CD4-positive, alpha-beta T cell treated with Interferon alpha-2 for 1 hour (primary cell): ENCODE measurements around the gene ABCA8.

Source experiments
- DNase-seq, 2 donors: peaks; one replicate each; pipeline ENCODE4 v3.0.0-alpha.2; 2020 to 2022

Gene ABCA8

DNA sequence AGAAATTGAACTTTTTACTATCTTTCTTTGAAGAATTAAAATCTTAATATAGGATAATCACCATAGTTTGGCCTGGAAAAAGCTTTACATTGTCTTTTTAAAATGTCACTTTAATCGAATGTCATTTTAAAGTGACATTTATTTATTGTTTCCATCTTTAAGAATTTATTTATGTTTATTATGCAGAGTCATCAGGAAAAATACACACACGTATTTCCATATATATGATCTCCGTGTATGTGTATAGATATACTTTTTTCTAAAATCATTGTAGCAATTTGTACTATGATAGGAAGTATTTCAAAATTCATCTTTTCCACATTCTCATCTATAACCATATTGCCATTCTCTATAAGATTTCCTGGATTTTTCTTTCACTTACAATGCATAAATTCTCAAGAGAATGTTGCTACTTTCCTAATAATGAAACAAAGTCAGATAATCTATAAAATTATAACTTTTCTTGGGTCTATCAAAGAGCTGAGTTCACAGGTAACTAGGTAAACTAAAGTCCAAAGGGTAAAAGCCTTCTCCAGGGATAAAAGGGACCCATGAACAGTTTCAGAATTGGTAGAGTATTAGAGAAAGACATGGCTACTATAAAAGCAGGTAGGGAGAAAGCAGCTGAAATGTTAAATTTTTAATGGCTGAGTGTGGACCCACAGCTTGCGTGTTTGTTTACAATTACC, 11.9 kb downstream of the ABCA8 start:
- no peak for DNase-seq

DNA sequence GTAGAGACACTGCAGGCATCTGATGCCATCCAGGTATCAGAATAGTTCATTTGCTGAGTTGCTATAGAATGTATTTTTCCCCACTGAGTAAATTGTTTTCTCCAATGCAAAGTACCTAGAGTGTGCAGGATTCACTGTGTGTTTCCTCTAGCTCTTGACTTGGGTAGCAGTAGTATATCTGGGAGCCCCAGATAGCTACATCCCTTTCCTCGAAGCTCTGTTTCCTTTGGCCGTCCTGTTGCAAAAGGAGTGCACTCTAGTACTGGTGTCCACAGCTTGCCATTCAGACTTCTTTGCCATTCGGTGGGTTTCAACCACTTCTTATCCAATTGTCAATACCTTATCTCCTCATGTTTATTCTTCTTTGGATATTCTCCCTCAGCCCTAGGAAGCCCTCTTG, 12.8 kb downstream of the ABCA8 start:
- DNase-seq: no peak

DNA sequence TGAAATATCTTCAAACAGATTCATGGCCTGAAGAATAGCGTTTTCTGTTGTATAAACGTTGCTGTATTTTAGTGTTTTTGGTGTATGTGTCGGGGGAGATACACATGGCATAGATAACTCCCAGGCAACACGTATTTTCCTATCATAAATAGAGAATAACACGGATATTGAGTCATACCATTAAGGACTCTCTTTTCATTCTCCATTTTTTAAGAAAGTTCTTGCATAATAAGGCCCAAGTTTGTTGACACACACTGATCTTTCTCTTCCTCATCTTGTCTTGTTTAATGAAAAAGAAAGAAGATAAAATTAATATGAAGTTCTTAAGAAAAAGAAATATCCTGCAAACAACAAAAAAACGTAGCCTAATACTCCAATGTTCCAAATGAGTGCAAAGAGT, 13.4 kb downstream of the ABCA8 start:
- no peak for DNase-seq

DNA sequence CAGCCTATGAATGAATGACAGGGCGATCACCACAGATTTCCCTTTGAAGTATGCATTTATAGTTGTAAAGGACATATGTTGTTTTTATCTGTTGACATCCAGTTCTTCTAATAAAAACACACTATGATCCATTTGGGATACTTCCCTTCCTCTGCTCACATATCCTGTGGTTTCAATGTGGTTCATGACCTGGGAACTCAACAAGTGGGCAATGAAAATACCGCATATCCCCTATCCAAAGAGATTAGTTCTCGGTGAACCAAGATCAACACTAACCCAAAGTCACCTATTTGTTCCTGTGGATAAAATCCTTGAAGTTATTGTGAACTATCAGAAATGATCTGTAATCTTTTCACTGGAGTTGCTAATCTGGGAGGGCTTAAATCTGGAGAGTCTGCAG, 16.0 kb downstream of the ABCA8 start:
- no peak for DNase-seq

DNA sequence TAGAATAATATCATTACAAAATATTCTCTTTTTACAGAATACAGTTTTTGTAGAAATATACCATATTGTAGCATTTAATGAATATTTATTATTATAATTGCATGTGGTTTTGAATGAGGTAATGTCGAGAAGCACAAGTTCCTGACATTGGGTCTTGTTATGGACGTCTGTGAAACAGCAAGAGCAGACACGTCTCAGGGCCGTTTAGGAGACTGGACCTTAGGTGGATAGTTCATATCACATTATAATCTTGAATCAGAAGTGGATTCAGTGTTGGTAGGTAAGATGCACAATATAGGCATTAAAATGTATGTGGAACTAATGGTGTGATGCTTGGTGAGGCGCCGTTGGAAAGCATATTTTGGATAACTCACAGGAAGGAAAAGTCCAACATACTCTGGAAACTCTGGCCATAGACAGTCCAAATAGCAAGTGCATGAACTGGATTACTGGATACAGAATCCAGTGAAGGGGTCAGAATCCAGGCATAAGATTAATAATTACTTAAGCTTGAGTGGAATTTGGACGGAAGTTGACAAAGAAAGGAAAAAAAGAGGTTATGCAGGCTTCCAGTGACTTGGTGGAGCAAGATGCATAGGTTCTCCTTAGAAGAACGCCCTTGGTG, 17.2 kb downstream of the ABCA8 start:
- DNase-seq: no peak

DNA sequence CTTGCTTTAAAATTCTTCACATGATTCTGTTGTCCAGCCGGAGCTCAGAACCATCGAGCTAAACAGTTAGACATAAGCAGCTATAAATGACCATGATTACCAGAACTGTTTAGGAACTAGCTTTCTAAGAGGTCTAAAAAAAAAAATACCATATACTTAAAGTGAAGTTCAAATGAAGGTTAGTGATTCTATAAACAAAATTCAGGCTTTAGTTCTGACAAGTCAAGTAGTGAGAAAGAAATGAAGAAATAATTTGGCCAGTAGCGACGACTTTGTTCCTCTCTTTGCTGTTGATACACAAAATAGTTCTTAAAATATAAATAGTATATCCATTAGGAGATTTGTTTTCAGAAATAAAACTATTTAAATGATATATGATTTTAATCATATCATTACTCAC, 27.7 kb downstream of the ABCA8 start:
- DNase-seq: no peak

DNA sequence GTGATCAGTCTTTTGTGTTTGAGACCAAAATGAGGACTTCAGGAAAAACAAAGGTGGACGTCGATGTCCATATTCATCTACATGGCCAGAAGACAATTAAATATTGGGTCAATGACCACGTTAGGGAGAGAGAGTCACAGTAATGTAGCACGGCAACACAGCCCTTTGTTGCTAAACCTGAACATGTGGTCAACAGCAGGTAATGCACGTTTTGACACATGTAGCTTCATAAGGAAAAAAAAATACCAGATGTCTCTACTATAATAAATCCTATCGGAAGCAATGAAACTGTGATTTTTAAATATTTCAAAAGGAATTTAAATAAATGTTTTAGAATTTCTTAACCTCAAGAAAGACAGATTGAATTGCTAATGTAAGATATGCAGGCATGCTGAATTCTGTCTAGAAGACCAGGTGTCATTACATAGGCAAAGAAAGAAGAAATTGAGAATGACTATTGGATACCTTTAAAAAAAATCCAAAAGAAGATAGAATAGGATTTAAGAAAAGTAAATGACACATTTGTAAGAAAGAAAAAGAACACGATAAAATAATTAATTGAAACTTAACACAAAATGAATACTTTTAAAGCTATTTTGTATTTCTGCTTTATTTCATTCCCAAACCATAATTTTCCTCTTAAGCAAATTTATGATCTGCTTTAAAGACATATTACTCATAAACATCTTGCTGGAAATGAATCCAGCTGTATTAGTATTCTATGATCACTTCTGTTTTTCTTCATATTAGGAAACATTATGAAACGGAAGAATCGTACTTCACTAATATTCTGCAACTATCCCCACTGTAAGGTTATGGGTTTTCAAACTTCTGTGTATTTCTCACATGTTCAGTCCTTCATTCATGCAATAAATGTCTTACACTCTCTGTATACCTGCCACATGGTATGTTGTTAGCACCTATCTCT, 30.1 kb downstream of the ABCA8 start:
- no peak for DNase-seq

DNA sequence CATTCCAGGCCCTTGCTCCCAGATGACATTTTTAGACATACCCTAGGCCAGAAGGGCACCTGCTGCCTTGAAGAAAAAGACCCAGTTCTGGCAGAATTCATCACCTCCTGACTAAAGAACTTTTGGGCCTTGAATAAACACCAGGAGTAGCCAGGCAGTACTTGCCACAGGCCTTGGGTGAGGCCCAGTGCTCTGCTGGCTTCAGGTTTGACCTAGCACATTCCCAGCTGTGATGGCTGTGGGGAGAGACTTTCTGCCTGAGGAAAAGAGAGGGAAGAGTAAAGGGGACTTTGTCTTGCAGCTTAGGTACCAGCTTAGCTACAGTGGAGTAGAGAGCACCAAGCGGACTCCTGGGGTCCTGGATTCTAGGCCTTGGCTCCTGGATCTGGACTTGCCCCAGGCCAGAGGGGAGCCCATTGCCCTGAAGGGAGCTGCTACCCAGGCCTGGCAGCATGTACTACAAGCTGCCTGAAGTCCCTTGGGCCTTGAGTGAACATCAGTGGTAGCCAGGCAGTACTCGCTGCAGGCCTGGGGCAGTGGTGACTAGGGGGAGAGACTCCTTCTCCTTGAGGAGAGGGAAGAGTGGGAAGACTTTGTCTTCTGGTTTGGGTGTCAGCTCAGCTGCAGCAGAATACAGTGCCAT, 44.3 kb downstream of the ABCA8 start:
- no peak for DNase-seq

DNA sequence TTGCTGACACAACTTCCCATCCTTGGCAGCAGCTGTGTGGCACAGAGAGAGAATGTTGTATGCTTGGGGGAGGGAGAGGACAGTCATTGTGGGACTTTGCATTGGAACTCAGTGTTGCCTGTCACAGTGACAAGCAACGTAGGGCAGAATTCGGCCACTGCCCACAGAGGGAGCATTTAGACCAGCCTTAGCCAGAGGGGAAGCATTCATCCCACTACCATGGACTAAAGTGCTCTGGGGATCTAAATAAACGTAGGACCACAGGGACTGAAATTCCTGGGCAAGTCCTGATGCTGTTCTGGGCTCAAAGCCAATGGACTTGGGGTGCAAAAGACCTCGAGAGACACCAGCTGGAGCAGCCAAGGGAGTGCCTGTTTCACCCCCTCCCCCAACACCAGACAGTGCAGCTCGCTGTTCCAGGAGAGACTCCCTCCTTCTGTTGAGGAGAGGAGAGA, 44.9 kb downstream of the ABCA8 start:
- DNase-seq: no peak

DNA sequence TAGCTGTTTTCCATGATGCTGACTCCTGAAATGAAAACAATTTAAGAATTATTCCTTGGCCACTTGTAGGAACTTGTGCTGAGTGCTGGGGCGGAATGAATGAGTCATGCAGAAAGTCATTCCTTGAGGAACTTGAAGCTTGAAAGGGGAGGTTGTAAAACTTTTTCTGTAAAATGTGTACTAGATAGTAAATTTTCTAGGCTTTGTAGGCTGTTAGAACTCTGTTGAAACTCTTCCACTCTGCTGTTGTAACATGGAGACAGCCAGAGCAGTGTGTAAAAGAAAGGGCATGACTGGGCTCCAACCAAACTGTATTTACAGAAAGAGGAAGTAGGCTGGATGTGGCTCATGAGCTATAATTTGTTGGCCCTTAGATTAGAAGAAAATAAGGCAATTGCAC, 46.1 kb downstream of the ABCA8 start:
- no peak for DNase-seq

DNA sequence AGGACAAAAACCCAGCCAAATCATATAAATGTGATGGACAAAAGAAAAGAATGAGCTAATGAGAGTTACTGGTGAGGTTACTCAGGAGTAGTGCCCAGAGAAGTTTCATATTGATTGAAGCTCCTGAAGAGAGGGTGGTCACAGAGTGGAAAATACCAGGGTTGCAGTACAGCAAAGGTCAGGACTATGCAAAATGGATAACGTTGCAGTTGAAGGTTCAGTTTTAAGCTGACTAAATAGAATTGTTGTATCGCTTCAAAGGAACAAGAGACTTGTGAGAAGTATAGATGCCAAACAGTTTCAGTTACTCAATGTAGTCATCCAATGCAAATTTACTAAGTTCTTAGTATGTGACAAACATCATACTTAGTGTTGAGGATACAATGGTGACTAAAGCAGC, 47.1 kb downstream of the ABCA8 start:
- DNase-seq: no peak

DNA sequence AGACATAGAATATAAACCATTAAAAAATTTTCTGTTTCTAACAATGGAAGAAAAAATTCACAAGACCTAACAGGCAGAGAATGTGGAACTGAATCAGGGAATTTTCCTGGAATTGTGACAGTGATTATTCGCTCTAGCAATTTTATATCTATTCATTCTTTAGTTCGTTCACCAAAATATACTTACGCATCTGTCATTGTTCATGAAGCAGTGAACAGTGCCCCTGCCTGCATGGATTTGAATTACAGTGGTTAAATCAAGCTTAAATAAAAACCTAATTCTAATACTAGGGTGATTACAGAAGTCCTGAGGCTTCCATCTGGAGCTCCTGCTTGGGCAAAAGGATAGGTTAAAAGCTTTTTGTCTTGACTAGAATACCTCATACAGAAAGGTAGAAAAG, 48.6 kb downstream of the ABCA8 start:
- no peak for DNase-seq

DNA sequence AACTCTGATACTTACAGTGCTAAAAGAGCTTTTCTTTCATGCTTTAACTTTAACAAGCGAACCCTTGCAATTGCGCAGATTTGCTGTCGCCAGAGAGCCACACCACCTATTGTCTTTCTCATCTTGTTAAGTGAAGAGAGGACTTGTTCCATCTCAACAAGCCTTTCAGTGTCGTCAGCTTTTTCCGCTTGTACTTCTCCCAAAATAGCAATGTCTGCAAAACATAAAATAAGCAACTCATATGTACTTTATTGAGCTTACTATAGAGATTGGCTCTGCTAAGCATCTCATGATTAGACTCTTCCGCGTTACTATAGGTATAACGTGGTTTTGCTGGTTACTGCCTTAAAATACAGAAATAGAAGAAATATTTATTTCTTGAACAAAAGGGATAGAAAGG, 51.9 kb downstream of the ABCA8 start:
- DNase-seq: no peak

DNA sequence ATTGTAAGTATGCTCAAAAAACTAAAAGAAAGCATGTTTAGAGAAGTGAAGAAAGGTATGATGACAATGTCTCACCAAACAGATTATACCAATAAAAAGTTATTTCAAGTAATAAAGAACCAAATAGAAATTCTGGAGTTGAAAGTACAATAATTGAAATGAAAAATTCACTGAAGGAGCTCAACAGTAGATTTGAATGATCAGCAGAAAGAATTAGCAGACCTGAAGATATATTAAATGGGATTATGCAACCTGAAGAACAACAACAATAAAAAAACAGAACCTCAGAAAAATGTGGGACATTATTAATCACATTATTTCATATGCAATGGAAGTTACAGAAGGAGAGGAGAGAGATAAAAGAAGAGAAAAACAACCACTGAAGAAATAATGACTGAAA, 57.6 kb downstream of the ABCA8 start:
- DNase-seq: no peak

DNA sequence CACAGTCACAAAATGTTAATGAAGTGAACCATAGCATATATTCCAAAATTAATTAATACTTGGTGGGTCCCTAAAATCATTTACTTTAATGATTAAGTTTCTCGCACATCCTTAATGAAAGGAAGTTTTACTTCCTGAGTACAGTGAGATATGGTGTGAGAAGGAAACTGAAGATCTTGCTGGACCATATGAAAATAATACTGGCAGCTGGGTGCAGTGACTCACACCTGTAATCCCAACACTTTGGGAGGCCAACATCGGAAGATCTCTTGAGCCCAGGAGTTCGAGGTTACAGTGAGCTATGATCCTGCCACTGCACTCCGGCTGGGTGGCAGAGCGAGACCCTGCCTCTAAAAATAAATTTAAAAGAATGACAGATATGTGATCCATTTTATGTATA, 62.5 kb downstream of the ABCA8 start:
- DNase-seq: no peak

DNA sequence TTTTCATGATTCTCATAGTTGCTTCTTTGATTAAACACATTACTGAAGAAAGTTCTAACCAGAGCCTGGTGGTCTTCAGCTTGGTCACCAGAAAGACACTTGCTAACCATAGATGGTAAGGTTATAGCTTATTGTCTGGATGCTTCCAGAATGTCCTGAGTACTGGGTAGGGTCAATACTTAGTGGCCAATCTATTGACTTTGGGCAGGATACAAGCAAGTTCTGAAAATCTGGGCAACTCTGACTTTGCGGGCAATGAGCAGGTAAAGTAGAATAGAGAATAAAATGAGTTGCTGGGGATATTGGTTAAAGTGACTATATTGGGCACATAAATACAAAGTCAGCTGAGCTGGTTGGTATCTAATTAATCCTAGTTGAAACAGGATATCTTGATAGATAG, 63.0 kb downstream of the ABCA8 start:
- no peak for DNase-seq

DNA sequence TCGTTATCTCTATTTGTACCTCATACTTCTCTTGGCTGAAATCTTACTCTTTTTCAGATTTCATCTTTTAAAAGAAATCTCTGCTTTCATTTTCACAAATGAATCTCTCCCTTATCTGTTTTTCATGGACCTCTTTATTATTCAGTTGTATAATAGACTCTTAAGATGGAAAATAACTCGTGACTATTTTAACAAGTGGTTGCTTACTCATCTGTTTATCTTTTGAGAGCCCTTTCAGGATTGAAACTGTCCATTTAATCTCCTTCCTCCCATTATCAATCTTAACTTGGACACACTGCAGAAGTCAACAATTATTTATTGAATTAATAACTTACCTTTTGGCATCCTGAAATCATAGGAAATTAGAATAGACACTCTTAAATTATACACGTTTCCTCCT, 68.8 kb downstream of the ABCA8 start:
- no peak for DNase-seq

DNA sequence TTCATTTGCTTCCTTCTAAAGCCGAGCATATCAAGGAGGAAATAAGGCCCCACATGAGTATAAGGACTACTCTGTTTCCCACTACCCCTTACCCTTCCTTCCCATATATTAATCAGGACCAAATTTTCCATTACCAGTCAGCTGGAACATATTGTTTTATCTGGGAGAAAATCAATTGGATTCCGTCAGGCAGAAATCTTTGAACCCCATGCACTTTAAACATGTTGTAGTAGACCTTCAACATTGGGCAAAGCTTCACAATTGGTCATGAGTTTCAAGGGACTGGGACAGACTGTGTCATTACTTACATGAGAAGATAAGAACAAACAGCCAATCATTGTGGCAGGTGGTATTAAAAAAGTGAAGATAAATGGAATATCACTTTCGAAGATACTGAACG, 70.3 kb downstream of the ABCA8 start:
- no peak for DNase-seq

DNA sequence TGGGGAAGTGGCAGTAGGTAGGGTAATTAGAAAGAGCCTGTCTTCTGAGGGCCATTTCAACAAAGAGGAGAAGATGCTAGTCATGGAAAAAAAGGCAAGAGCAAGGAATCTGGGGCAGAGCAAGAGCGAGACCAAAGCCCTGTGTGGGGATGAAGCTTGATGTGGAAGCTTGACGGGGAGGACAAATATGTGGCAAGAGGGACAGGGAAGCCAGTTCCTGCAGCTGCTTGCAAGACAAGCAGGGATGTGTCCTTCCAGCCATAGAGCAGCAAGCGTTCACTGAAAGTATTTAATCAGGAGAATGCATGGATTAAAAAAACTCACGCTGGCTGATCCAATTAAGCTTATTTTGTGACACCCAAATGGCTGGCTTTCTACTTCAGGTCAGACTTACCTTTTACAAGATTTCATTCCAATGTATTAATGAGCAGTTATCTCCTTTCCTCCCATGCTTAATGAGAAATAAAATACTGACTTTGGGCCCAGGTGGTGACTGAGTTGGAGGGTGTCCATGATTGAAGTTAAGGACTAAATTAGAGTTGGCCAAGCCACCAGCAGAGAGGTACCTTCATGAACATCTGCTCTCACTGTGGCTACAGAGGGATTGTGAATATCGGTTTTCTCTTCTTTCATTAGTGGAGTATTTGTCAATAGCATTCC, 76.8 kb downstream of the ABCA8 start:
- DNase-seq: no peak

DNA sequence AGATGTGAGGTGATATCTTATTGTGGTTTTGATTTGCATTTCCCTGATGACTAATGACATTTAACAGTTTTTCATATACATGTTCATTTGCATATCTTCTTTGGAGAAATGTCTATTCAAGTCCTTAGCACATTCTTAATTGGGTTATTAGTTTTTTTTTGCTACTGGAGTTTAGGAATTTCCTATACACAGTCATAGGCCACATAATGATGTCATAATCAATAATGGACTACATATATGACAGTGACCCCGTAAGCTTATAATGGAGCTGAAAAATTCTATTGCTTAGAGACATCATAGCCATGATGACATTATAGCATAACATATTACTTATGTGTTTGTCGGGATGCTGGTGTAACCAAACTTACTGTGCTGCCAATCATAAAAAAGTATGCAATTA, 83.7 kb downstream of the ABCA8 start:
- no peak for DNase-seq

DNA sequence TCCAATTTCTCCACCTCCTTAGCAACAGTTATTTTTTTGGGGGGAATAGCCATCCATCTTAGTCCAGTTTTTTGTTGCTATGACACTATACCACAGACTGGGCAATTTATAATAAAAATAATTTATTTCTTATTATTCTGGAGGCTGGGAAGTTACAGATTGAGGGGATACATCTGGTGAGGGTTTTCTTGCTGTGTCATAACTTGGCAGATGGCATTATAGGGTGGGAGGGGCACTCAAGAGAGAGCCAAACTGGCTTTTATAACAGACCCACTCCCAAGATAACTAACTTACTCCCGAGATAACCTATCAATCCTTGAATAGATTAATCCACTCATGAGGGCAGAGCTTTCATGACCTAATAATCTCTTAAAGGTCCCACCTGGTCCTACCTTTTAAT, 84.2 kb downstream of the ABCA8 start:
- DNase-seq: no peak

DNA sequence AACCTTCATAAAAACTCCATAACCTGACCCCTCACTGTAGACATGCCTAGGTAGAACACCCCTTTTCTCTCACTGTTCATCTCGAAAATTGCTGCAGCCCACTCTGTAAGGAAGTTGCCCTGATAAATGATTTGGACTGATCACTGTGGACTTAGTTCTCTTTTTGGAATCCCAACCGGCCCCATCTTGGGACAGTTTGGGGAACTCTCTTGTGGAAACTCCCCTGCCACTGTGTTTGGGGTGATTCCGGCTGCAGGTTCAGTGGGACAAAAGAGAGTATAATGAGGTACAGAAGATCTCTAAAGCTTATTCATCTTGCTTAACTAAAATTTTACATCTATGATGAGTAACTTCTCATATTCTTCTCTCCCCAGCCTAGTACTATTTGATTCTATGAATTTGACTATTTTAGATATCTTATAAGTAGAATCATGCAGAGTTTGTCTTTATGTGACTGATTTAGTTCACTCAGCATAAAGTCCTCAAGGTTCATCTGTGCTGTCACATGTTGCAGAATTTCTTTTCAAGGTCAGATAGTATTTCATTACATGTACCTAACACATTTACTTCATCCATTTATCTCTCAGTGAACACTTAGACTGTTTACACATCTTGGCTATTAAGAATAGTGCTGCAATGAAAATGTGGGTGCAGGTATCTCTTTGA, 84.9 kb downstream of the ABCA8 start:
- no peak for DNase-seq
